Activated CD4-positive, alpha-beta T cell treated with anti-CD3 and anti-CD28 coated beads, Interleukin-2, amount 50 U/mL, for 4 hours (primary cell): ENCODE data around the gene TGIF2.

Experiments used
- DNase-seq, 2 experiments: peaks; one replicate each; pipeline ENCODE4 v3.0.0-alpha.2; 2020

Gene TGIF2

GRCh38 chr20:36573103-36573797, at the start of gene TGIF2:
Gene TGIF2, plus strand, starts transcription at chr20:36573597. Its CDS starts 5,178 bp downstream, at chr20:36578775.
- peak; percentile 89 for DNase-seq

DNA sequence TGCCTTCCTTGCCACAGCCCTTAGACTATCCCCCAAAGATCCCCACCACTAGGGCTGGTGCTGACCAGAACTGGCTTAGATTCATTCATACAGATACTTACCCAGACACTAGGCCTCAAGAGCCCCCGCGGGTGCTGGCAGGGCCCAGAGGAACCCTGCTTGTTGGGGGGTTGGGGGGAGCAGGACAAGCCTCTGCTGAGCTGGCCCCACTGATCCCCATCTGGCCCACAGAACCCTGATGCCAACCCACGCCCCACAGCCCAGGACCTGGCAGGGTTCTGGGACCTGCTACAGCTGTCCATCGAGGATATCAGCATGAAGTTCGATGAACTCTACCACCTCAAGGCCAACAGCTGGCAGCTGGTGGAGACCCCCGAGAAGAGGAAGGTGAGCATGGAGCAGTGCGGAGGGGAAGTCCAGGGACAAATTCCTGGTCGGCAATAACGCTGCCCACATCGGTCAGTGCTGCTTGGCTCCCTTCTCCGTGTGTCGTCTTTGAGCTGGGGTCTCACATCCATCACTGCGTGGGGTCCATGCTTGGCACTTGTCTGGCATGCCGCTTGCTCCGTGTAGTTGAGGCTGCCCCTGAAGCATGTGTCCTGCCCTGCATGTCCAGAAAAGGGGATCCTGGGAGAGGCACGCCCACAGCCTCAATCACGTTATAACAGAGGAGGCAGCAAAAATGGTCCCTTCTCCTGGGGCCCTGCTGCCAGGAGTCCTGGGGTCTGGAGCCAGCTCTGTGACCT, 47.6 kb upstream of the TGIF2 start:
- no peak for DNase-seq

- DNase-seq = no peak
Observed at GRCh38 chr20:36526521-36527011, 46.8 kb upstream of the TGIF2 start.

GRCh38 chr20:36527331-36528125, 45.9 kb upstream of the TGIF2 start:
- DNase-seq = no peak

DNA sequence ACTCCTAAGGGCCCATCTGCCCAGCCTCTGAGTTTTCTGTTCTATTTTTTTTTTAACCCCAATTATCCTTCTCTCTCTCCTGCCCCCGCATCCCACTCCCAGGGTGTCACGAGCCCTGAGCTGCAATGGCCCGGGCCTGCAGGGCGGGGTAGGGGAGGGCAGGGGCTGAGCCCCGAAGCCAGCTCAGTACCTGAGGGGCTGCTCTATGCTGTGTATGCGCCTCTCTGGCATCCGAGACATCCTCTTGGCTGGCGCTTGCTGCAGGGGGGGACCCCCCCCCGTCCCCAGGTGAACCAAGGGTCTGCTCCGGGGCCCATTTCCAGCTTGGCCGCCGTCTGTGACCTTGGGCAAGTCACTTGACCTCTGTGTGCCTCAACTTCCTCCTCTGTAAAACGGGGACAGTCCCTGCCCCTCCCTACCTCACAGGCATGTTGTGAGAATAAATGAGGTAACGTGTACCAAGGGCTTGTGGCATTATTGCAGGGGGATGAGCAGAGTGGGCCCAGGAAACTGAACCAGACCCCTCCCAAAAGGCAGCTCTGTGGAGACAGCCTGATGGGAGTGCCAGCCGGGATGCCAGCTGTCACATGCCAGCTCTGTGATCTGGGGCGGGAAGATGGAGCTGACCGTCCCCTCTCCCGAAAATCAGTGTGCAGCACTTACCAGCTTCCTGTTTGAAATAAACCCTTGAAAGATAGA, 45.1 kb upstream of the TGIF2 start:
- no peak for DNase-seq

- DNase-seq = no peak
Observed at GRCh38 chr20:36528875-36529417, 44.5 kb upstream of the TGIF2 start.

DNA sequence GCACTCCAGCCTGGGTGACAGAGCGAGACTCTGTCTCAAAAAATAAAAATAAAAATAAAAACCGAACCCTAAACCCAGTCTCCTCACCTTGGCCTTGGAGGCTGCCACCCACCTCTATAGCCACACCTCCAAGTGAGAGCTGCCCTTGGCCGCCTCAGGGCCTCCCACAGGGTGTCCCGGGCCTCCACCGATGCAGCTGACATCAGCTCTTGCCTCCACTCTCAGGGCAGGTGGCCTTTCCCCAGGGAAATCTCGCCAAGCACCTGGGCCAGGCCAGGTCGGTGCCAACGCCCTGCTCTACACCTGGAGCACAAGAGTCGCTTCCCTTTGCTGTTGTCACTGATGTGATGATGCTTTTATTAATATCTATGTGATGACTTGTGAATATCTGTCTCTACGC, 41.0 kb upstream of the TGIF2 start:
- DNase-seq = no peak

DNA sequence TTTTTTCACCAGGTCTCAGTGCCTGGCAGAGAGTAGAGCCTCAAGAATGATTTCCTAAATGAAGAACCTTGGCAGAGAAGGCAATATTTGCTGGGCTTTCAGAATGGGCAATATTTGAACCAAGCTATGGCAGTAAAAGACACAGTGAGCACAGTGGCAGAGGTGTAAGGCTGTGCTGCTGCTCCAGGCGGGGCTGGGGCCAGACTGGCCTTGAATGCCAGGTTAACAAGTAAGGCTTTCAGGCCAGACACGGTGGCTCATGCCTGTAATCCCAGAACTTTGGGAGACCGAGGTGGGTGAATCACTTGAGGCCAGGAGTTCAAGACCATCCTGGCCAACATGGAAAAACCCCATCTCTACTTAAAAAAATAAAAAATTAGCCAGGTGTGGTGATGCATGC, 40.6 kb upstream of the TGIF2 start:
- DNase-seq = no peak

- DNase-seq = no peak
Observed at GRCh38 chr20:36538026-36538722, 35.2 kb upstream of the TGIF2 start.

- DNase-seq = no peak
Observed at GRCh38 chr20:36540551-36541211, 32.7 kb upstream of the TGIF2 start.

DNA sequence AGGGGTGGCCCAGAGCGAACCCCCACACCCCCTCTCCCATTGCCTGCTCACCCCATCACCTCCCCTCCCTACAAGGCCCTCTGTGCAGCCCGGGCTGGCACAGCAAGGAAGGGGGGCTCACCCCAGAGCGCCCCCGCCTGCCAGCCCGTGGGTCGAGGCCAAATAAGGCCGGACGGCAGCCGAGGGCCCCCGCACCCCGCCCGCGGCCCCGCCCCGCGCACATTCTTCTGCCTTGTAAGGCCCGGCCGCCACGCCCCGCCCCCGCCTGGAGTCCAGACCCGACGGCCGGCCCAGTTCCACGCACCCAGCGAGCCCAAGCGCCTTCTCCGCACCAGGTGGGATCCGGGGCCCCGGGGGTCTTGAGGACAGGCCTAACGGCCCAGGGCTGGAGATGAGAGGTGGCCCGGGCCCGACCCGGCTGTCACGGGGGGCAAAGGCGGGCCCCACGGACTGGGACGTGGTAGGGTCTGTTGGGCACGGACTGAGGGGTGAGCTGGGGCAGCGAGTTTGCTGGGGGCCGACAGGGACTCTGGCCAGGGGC, 32.1 kb upstream of the TGIF2 start, which contains the start of gene MYL9:
MYL9 (plus strand) TSS at position 293 of the 541 bp plus-strand sequence. CDS start 3,366 bp downstream, outside the sequence.
- DNase-seq = no peak

DNA sequence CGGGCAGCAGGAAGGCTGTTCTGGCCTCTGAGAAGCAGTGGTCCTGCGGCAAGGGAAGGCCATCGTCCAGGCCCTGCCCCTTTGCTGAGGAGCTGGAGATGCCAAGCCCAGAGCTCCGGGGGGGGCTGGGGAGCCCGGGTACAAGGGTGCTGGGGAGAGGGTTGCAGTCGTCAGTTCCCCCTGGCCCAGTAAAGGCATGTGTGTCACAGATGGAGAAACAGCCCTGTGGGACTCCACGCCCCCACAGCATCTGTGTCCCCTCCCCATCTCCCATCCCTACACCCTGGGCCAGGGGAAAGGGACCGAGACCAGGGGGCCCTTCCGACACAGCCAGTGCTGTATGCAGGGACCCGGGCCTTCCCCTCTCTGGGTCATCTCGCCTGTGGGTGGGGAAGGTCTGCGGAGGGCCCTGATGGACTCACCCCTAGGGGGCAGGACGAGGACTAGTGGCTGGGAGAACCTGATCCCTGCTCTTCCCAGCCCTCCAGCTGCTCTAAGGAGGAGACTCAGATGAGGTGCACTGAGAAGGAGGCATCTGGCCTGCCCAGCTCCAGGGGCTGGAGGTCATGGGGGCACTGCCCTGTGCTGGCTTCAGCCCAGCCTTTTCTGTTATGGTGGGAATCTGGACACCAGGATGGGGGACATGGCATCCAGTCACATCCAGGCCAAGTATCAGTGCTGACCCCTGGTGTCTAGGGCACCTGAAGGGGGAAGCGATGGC, 31.5 kb upstream of the TGIF2 start:
- DNase-seq = no peak

GRCh38 chr20:36542516-36543183, 30.7 kb upstream of the TGIF2 start:
- DNase-seq = no peak

DNA sequence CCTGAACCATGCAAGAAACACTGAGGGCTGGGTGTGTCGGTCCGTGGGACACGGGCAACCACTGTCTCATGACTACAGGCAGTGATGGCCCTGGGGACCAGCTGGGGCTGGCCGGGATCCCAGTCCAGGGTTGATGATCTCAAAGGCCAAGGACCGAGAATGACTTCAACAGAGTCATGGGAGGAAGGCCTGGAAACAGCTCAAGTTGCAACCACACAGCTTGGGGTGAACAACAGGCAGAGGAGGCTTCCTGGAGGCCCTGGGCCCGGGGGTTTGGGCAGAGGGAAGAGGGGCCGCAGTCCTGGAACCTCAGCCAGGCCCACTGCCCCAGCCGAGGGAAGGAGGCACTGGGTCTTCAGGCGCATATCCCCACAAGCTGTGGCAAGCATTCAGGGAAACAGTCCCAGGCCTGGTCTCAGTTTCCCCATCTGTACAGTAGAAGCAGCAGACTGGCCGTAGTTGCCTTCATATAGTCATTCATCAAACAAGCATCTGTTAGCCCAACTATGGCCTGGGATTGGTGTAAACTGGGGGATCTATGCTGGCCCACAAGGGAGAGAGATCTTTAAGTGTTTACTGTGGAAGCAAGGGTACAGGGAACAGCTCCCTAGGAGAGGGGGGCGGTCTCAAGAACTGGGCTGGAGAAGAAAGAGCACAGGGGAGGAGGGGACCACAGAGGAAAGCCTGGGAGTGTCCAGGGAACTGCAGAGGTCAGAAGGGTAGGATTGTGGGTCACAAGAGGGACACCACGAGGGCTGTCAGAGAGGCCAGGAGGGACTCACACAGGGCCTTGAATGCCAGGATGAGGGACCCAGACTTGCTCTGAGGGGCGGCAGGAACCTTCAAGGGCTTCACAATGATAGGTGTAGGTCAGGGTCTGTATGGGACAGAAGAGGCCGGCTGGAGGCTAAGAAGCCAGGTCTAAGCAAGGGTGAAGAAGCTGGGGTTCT, 29.9 kb upstream of the TGIF2 start:
- no peak for DNase-seq

DNA sequence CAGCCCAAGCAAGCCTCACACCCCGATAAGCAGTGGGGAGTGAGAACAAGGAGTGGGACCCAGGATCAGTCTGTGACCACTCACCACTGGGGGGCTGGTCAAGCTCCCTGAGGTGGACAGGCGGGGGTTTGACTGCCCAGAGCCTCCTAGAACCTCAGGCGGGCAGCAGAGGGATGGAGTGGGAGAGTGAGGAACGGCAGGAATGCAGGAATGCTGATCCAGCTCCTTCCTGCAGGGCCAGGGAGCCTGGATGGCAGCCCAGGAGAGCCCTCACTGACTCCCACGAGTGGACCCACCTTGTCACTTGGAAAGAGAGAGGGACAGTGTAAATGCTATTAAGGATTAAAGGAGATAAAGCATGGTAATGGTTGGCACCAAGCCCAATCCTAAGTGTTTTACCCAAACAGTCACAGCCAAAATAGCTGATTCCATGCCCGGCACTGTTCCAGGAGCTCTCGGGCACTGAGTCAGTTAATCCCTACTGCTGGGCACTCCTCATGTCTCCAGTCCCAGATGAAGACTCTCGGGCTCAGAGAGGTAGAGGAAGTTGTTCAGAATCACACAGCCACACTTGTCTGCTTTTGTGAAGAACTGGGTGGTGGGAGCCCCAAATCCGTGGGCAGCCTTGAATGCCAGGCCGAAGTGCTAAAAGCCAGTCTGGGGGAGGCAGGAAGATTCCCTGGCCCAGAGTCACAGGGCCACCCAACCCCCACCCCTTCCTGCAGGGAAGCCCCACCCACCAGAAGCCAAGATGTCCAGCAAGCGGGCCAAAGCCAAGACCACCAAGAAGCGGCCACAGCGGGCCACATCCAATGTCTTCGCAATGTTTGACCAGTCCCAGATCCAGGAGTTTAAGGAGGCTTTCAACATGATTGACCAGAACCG, 29.0 kb upstream of the TGIF2 start:
- DNase-seq = no peak

DNA sequence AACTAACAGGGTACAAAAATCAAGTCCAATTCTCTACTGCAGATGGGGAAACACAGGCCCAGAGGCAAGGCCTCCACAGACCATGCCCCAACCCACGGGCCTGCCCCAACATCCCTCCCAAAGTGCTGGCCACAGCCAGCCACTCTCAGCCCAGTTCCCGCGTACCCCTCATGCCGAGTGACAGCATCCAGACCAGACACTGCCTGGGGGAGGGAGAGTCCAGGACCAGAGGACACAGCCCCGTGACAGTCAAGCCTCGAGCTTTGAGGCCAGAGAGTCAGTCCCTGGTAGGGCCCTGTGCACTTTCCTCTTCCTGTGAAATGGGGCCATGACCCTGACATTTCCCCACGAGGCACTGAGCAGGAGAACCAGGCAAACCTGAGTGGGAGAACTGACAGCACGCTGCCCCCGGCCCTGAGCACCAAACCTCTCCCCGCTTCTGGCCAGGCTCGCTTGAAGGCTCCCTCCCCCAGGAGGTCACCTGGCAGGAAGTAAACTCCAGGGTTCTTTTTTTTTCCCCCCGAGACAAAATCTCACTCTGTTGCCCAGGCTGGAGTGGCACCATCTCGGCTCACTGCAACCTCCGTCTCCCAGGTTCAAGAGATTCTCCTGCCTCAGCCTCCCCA, 27.2 kb upstream of the TGIF2 start:
- DNase-seq = no peak
